GM12865 (cell line): ENCODE data around the gene IL37.

Experiments
- DNase-seq: peaks from one replicate; pipeline ENCODE4 v3.0.0; 2010; ENCODE audit warnings: low read depth
- H3K4me3 ChIP-seq: 2 replicates; pipeline ENCODE4 v1.5.1; 2011; ENCODE audit warnings: mild to moderate bottlenecking, low read depth, low read length, control low read depth
- TF ChIP-seq, protein P1 (sequence below): IDR thresholded peaks from 2 replicates; pipeline ENCODE4 v1.5.1; 2011; ENCODE audit warnings: low read length, control low read depth, low read depth, inconsistent platforms; ENCODE audit not compliant: insufficient read depth; ENCODE audit errors: missing control alignments

IL37 gene

DNA sequence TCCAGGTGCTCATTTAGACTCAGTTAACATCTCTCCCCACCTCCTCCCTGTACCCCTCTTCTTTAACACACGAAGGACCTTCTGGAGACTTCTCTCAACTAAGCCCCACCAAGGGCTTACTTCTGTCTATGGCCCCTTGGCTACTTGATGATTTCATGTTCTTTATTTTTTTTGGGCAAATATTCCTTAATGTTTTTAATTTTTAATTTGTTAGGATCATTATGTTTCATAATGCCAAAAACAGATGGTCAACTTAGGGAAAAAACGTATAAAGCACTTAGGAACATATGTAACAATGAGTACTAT, 25.9 kb downstream of the IL37 start:
- TF ChIP-seq, protein P1, sequence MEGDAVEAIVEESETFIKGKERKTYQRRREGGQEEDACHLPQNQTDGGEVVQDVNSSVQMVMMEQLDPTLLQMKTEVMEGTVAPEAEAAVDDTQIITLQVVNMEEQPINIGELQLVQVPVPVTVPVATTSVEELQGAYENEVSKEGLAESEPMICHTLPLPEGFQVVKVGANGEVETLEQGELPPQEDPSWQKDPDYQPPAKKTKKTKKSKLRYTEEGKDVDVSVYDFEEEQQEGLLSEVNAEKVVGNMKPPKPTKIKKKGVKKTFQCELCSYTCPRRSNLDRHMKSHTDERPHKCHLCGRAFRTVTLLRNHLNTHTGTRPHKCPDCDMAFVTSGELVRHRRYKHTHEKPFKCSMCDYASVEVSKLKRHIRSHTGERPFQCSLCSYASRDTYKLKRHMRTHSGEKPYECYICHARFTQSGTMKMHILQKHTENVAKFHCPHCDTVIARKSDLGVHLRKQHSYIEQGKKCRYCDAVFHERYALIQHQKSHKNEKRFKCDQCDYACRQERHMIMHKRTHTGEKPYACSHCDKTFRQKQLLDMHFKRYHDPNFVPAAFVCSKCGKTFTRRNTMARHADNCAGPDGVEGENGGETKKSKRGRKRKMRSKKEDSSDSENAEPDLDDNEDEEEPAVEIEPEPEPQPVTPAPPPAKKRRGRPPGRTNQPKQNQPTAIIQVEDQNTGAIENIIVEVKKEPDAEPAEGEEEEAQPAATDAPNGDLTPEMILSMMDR, result no peak
- H3K4me3 ChIP-seq, result no peak overlapping the region
- no peak for DNase-seq

DNA sequence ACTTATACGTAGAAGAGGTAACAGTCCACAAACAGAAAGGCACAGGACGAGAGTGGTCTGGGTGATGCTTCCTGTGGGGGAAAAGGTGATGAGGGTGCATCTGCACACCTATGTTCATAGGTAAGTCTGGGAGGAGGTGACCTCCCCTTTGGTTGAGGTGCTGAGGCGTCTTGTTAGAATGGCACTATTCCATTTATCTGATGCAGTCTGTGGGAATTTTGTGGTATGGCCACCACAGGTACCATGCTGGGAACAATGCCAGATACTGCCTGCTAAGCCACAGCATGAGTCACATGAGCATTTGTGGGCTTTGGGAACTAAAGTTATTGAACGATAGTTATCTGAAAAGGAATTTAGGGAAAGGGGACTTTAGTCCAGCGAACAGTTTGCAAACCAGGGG, 27.9 kb downstream of the IL37 start:
- DNase-seq, result no peak
- H3K4me3 ChIP-seq, result no peak overlapping the region
- TF ChIP-seq, protein P1, result no peak

DNA sequence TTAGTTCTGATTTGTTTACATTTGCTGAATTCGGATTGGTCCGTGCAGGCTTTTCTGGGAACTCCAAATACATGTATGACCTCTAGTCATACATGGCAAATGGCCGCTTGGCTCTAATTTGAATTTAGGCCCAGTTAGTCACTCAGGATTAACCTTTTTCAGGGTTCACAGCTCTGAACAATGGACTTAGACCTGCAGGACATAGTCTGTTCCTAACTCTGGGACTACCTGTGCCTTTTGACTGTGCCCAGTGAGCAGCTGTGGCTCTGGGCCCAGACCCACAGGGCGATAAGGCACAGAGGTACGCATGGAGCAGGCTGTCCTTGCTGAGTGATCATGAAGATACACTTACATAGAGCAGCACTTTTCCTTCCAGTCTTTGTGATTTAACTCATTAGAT, 28.5 kb downstream of the IL37 start:
- no peak for DNase-seq
- TF ChIP-seq, protein P1, result no peak
- H3K4me3 ChIP-seq, result no peak overlapping the region

DNA sequence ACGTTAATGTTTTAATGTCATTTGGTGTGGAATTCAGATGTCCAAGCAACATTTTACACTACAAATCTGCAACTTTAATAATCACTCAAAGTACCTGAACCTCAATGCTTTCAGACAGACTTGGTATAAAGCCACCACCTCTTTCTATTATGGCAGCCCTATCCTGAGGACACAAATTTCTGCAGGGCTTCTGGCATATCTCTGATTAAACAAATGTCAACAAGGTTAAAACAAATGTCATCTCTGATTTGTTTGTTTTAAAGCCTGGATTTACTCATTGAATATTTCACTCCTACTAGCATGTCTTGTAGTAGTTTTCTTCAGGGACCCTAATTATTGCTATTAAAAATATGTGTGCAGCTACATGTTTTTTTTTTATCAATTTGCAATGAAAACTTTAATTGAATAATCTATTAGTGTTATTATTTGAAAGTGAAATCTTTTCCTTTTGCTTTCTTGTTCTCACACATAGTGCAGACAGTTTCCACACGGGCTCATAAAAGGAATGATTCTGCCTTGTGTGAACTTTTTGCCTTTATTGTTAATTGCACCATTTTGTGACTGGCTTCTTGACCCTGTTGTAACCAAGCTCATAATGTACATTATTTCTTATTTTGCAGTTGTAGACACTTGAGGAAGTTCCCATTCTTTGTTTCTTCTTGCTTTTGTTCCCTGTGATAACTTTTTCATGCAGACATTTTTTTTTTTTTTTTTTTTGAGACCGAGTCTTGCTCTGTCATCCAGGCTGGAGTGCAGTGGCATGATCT, 30.1 kb downstream of the IL37 start:
- no peak overlapping the region for H3K4me3 ChIP-seq
- TF ChIP-seq, protein P1, result no peak

DNA sequence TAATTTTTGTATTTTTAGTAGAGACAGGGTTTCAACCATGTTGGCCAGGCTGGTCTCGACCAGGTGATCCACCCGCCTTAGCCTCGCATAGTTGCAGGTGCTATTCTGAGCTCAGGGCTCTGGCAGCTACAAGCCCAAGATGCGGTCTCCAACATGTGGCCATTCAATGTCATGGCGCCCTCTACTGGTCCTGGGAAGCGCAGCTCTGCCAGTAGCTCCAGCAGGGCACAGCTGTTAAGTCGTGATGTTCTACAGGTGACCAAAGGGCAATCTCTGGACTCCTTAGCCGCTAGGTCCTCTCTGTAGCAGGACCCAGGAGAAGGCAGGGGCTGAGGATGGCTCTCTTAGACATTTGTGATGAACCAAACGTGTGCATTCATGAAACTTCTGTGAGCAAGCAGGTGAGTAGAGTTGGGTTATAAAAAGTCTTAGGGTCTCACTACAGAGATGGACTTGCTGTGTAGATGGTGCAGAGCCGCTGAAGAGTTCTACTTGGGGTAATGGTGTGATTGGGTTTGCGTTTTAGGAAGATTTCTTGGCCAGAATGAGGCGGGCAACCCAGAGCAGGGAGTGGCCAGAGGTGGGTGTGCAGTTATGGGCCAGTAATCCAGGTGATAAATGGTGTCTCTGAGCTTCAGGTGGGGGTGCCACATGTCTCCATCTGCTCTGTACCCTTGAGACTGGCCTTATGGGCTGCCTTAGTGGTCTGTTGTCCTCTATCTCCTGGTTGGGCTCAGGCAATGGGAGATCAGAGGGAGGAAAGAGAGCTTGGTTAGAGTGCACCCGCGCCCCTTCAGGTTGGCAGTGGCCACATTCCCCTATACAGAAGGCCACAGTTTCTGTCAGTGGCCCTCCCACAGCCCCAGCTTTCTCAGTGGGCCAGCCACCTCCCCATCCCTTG, 31.0 kb downstream of the IL37 start:
- H3K4me3 ChIP-seq, result no peak overlapping the region
- TF ChIP-seq, protein P1, result peak; percentile 95
- DNase-seq, result peak; percentile 87

More for the DNA sequence above, 30.1 kb downstream of the IL37 start:
- DNase-seq, result no peak

DNA sequence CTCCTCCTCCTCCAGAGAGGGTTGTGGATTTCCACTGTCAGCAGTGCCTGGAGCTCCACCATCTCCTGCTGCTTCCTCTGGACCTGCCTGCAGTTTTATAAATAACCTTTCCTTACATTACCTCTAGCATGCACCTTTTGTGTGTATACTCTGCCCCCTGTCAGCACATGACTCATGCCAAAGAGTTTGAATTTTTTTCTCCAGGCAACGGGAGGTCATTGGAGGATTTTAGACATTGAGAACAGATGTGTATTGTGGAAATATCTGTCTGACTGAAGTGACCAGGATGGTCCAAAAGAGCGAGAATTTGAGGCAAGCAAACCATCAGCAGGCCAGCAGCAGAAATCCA, 31.7 kb downstream of the IL37 start:
- DNase-seq, result no peak
- no peak overlapping the region for H3K4me3 ChIP-seq
- TF ChIP-seq, protein P1, result no peak
